NCI-H1417 (cell line): ENCODE measurements around the gene RSKR.
"Not testable (repeated sequence)": the region's sequence is repeated elsewhere in the genome, so short reads cannot be mapped to it uniquely, and the experiment has no call there.

Experiments
- DNase-seq, 3 experiments: peaks; one replicate each; lab custom pipeline; 2025; lab: John Stamatoyannopoulos, UW

RSKR gene

DNA sequence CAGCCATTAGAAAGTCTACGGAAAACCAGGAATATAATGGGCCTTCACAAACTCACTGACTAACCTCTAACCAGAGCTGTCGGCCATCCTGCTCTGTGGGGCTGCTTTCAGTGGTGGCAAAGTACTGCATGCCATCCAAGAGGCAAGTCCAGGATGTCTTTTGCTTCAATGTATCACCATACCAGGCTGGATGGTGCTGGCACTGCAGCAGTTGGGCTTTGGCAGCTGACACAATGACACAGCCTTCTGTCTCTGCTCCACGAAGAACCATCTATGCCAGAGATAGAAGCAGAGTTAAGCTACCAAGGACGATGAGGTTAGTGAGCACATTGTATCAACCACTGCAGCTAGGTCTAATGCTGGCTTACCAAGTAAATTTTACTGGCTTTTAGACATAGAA, 9.7 kb upstream of the RSKR start:
- no peak for DNase-seq

DNA sequence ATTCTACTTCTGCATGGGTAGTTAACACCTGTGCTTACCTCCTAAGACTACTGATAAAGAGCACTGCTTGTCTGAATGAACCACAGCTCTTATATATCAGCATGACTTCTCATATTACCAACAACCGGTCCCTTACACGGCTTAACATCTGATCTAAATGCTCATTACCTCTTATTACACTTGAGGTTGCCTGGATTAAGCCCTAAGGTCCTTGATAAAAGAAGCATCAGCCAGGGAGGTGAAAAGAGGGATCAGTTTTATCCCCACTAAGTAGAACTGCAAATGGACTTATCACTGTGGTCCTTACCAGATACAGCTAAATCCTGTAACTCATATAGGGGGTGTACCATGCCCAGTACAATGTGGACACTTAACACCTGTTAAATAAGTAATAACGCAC, 8.2 kb upstream of the RSKR start:
- DNase-seq: no peak

DNA sequence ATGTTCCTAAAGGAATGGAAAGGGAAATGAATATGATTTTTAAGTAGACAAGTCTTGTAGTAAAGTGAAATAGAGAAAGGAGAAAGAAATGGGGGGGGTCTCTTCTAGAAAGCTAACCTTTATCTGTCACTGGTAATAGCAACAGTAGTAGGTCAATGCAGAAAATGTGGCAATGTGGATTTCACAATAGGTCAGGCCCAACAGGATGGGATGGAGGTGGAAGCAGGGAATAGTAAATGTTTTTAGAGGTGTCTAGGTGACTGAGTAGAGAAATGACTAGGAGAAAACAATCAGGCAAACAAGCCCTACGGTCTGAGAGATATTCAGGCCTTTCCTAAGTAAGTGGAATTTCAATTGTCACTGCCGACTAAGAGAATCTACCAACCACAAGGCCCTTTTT, 6.0 kb upstream of the RSKR start:
- no peak for DNase-seq

DNA sequence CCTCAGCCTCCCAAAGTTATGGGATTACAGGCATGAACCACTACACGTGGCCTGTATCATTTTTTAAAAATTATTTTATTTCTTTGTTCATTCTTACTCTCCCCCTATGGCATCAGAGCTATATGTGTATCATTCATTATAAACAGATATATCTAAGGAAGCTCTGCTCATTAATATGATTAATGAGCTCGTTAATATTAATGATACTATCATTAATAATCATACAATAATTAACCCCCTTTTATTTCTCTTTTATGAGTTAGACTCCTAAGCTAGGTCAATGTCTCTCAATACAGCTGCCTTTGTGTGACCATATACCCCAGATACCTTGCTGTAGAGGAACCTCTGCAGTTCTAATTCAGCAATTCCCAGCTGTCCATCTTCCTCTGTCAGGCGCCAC, 4.5 kb upstream of the RSKR start:
- no peak for DNase-seq

DNA sequence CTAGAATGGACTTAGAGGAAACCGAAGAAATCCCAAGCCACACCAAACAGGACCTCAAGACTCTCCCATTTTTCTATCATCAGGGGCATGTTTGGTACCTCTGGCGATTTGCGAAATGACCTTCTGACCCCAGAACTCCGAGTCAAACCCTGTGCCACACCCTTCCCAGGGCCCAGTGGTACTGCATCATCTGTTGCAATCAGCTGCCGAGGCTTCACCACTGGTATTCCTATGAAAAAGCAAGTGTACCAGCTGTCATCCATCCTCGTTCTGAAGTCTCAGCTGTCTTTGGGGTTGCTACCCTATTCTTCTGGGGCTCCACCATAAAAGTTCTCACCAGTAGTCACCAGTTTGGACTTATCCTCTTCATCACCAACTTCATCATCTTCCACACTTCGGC, 2.3 kb upstream of the RSKR start:
- DNase-seq: no peak

DNA sequence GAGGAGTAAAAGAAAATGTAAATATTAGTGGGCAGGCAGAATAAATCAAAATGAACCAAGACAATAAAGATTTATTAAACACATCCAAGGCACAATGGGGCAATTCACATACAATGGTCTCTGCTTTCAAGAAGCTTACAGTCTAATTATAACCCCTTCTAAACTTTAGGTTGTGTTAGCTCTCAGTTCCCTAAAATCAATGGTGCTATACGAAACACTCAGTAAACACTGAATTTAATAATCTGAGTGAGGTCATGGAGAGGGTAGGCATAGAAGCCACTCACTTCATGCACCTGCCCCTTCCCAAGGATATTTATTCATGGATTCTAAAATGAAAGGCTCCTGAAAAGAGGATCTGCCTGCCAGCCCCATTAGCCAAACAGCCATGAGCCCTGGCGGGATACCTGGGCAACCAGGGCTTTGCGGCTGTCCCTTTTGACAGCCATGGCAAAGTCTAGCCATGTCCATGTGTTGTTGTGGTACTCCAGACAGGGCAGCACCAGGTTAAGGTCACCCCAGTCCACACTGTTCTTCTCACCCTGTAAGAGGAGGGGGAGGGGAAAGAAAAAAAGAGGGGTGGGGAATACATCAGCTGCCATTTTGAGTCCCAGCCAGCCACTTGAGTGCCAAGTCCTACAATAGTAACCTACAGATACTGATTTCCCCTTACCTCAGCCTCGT, 1.4 kb upstream of the RSKR start:
- no peak for DNase-seq

DNA sequence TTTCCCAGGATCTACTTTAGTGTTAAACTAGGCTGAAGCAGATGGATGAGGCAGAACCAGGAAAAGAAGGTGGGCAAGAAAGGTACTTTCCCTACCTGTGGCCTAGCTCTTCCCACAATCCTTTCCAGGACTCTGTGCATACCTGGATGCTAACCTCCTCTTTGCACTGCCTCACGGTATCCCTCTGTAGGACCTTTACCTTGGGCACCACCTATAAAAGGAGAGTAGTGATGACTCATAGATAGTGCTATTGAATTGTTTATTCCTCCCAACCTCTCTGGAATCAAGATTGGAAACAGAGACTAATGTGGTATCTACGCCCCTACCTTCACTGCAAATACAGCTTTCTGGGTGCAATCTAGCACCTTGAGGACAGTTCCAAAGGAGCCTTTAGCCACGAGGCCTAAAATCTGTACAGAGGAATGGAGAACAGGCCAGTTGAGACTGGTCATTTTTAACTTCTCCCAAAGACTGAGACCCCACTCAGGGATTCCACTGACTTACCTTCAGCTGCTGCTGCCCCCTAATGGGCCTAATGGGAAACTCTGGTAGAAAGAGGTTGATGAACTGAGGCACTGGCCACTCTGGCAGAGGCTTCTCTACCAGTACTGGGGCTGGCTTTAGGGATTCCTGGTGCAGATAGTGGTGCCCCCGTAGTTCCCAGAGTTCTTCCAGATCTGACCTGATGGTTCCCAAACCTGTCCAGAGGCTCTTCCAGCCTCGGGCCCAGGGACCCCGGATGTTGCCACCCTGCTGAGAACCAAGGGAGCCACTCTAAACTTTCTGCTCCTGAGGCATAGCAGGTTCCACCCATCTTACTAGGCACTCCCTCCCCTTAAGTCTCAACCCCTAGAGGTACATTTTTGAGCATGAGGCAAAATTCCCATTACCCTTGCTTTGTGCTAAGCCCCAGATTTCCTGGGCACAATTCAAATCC, 781 bp downstream of the RSKR start:
- DNase-seq: peak; percentile 12 to 63 (median 25)

DNA sequence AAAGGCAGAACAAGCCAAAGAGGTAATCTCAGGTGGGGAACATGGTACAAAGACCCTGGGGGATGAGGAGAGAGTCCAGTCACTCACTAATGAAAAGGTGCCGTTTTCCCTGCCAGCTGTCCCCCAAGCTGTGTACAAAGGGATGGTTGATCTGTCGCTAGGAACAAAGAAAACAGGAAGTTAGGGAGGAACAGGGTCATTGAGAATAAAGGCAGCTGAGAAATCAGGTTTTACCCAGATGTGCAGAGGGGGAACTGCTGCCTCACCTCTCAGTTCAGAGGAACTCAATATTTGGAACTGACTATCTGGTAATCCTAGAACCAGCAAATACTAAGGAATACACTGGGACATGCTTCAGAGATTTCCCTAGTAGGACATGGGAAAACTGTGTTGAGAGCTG, 1.5 kb downstream of the RSKR start:
- DNase-seq: peak in 2 of 3 experiments; percentile 14 to 53

DNA sequence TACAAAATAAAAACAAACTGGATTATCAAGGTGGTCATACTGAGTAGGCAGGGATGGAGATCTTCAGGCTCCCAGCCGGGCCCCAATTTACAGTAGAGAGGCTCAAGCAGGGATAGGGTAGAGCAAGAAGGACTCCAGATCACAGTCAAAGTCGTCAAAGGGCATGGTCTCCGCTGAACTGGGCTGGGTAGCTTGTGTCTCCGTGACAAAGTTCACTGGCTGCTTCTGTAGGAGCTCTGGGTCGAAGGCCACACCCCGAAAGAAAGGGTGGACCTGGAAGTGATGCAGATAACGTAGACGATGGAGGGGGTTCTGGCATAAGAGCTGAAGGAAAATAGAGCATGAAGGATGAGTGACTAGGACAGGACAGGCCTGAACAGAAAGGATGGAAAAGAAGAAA, 3.6 kb downstream of the RSKR start:
- no peak for DNase-seq

DNA sequence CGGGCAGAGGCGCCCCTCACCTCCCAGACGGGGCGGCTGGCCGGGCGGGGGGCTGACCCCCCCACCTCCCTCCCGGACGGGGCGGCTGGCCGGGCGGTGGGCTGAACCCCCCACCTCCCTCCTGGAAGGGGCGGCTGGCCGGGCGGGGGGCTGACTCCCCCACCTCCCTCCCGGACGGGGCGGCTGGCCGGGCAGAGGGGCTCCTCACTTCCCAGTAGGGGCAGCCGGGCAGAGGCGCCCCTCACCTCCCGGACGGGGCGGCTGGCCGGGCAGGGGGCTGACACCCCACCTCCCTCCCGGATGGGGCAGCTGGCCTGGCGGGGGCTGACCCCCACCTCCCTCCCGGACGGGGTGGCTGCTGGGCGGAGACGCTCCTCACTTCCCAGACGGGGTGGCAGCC, 10.0 kb downstream of the RSKR start:
- DNase-seq: not testable (repeated sequence)

DNA sequence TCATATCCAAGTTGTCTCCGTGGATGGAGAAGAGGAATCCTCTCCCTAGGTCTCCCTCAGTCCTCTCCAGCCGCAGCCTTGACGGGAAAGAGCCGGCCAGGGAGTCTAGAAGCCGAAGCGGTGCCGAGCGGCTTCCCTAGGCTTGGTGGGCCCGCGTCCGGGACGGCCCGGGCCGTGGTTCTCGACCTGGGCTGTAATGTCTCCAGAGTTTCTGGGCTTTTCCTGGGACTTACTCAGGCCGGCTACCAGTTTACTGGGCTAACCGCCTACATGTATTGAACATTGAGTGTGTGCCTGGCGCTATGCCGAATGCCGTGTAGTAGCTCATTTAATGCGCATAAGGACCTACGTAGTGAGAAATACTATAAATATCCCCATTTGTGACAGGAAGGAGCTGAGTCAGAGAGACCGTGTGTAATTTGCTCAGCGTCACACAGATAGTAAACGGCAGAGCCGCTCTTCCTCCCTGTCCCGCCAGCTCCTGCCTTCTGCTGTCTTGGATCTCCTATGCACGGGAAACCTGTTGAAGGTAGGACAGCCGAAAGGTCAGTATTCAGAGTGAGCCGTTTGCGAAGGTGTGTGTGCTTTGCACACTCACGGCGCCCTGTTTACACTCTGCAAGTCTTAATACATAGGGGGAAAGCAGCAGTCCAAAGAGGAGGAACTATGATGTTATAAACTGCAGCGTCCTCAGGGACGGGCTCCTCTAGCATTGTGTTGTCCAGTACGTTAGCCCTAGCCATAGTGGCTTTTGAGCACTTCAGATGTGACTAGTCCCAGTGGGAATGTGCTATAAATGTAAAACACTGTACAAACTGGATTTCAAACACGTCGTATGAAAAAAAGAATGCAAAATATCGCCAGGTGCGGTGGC, 14.4 kb downstream of the RSKR start:
- DNase-seq: peak; percentile 48 to 88 (median 62)

DNA sequence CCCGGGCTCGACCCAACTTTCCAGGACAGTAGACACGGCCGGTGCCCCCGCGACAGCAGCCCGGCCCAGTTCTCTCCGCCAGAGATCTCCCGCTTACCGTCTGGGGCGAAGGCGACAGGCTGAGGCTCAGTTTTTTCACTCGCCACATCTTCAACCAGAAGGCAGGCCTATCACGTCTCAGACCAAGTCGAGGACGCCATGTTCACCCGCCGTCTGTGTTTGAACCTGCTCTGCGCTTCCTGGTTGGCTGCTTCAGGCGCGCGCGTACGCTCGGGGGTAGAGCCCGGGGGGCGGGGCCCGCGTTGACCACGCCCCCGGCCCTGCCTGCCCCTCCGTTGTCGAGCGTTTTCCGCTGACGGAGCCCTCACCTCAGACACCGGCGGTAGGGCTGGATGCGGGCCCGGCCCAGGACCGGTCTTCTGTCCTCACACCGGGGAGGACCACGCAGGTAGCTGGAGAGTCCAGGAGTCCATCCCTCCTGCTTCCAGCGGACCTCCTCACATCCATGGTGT, 15.1 kb downstream of the RSKR start, which contains the start of gene SPAG5:
SPAG5 (minus strand) TSS at position 227 of the 512 bp plus-strand sequence; CDS start at position 148, 79 bp downstream.
- DNase-seq: peak; percentile 95 to 97 (median 96)

DNA sequence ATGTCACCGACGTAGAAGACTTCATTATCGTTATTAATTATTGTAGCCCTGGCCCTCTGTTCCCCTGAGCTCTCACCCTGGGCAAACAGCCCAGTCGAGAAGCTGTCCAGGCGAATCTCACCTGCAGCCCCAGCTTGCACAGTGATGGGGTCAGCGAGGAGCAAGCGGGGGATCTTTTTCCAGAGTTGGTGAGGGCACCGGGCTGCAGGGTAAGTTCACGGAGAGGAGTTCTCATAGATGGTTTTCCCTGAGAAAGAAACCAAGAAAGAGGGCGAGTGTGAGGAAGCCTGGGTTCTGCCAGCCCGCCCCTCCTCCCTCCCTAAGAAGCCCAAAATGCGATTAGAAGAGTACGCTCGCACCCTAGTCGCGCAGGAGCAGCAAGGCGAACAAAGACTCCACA, 15.6 kb downstream of the RSKR start:
- DNase-seq: no peak

DNA sequence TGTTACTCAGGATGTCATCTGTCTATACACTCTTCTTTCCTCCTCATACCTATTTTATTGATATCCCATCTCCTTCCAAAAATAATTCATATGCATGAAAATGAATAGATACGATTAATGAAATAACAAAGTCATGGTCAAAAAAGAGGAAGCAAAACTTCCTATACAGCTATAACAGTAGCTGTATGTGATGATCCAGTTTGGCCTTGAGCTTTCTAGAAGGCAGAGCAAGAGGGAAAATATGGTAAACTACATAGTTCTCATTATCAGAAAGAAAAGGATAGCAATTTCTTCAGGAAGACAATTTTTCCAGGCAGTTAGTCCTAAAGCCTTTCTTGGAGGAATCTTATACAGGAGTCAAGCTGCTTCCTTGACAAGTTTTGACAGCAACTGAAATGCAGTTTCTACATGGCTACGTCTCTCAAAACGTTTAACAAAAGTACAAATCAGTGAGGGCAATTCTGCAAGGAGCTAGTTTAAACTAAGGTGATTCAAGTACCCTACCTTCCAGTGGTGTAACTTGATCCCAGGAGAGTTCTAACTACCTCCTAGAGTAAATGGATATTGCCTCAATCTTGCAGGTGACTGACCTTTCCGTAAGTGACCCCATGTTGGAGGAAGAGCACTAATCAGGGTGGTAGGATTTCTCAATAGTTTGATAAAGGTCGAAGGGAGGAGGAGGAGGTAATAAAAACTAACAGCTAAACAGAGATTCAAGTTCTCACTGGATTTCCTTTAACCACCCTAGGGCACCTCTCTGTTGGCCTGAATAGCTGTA, 16.2 kb downstream of the RSKR start:
- no peak for DNase-seq

DNA sequence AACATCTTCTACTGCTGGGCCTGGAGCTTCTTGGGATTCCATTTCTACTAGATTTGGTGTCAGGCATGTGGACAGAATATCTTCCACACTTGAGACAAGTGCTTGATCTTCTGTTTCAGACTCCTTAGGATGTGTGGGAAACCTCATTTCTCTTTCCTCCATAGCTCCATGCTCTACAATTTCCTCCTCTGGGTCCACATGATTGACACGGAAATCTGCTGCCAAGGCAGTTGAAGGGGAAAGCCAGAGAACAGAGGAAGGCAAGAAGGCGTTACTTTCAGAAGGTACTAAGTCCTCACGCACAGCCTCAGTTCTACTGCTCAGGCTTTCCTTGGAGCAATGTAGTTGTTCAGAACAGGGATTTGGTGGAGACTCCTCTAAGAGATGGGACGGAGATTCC, 21.7 kb downstream of the RSKR start:
- DNase-seq: no peak

DNA sequence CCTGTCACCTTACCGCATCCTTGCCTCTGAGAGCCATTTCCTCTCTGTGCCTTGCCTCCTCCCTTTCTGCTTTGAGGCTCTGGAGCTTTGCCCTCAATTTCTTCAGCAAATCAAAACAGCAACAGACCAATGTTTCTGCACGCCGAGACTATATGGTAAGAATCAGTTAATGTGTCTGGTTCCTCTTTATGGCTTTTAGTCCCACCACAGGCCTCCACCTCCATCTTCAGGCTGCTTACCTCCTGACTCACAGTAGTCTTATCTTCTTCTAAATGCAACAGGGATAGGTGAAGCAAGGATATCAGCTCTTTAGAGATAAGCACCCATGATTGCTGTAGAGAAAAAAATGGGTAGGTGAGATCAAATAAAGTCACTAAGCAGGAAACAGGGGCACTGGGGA, 28.1 kb downstream of the RSKR start:
- DNase-seq: no peak

DNA sequence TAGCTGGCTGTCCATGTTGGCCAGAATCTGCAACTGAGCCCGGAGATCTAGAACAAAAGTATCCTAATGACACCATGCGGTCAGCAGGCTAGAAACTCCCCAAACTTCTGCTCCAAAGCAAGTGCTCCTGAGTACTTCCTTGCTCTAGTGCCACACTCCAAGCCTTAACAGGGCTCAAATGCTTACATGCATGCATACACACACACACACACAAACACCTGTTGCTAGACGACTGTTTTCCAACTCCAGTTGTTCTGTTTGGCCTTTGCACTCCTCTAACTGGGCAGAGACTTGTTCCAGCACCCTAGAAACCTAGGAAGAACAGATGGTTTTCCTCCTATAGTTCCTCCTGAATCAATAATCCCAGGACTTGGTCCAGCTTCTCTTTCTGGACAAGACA, 29.6 kb downstream of the RSKR start:
- no peak for DNase-seq

DNA sequence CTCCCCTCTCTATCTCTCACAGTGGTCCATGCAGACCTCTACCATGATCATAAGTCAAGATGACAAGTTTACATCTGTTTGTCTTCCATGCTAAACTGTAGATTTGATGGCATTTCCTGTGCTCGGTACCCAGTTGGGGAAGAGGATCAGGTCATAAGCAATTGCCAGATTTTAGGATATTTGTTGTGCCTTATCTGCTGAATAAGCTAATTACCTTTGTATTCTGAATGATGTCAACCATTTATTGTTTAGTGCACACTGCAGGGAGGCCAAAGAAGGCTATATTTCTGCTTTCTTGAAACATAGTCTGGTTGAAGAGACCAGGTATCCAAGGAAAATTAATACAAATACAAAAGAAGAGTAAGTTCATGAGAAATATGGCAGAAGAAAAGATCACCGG, 31.5 kb downstream of the RSKR start:
- DNase-seq: no peak

DNA sequence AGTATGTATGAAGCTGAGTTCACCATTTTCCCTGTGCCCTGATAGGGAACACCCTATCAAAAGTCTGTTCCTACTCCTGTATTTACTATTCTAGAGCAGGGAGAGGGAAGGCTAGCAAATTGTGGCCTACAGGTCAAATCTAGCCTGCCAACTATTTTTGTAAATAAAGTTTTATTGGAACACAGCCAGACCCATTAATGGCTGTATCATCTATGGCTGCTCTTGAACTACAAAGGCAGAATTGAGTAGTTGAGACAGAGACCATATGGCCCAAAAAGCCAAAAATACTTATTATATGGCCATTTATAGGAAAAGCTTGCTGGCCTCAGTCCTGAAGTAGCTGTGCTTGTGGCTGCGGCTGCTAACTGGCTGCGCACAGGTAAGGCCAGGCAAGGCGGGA, 33.0 kb downstream of the RSKR start:
- no peak for DNase-seq

DNA sequence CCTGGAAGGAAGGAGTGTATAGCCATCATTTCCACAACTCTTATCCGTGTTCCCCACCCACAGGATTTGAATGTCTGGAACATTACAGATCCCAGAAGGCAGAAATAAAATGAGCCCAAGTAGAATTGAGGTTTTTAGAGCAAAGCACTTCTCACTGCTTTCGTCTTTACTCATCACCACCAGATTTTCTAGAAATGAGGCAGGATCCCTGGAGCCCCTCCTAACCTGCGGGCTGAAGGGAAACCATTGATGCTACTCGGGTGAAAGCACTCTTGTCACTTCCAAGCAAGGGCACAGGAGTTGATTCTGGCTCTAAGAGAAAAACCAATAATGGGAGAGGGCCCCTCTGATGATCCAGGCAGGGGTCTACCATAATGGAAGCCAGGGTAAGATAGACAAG, 34.5 kb downstream of the RSKR start:
- DNase-seq: no peak
